ENCODE data around the gene APCDD1L.

Gene APCDD1L

DNA sequence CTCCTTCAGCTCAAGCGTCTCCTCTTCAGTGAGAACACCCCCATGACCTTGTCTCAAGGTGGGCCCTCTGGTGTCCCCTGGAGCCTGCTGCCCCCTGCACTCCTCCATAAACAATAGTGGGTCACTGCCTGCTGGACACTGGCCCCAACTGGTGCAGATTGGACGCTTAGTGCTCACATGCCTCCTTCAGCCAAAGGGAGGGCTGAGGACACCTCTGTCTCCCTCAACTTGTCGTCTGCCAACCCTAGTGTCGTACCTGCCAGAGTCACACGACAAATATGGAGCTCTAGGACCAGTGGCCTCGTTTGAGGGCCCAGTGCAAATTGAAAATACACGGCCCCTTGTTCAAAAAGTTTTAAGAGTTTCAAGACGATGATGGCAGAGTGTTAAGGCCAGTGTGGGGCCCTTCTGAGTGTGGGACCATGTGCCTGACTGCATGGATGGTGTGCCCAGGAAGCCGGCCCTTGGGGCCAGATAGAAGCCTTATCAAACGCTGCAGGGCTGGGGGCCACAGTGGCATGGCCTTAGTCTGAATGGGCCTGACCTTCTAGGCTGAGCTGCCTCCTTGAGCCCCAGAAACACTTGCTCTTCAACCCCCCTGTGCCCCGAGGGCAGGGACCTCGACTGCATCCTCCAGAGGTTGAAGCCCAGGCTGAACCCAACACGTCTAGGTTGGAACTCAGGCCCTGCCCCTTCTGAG is 20.1 kb downstream of the APCDD1L start:
- TF ChIP-seq, protein P1, sequence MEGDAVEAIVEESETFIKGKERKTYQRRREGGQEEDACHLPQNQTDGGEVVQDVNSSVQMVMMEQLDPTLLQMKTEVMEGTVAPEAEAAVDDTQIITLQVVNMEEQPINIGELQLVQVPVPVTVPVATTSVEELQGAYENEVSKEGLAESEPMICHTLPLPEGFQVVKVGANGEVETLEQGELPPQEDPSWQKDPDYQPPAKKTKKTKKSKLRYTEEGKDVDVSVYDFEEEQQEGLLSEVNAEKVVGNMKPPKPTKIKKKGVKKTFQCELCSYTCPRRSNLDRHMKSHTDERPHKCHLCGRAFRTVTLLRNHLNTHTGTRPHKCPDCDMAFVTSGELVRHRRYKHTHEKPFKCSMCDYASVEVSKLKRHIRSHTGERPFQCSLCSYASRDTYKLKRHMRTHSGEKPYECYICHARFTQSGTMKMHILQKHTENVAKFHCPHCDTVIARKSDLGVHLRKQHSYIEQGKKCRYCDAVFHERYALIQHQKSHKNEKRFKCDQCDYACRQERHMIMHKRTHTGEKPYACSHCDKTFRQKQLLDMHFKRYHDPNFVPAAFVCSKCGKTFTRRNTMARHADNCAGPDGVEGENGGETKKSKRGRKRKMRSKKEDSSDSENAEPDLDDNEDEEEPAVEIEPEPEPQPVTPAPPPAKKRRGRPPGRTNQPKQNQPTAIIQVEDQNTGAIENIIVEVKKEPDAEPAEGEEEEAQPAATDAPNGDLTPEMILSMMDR (IDR thresholded peaks at IDR 0.05) = no peak
- H3K4me1 Mint-ChIP-seq = peaks cover 14% of the 10 kb centered on the region
- H3K27me3 Mint-ChIP-seq (ENCODE audit: low read depth, poor library complexity) = peaks cover 16% of the 10 kb centered on the region
- no peak for DNase-seq
- H3K4me3 Mint-ChIP-seq = no peak overlapping the region
- H3K36me3 Mint-ChIP-seq (ENCODE audit: low read depth) = no peaks in the 10 kb centered on the region
- H3K9me3 Mint-ChIP-seq = peaks cover 11% of the 10 kb centered on the region
- H3K27ac Mint-ChIP-seq = no peak overlapping the region

DNA sequence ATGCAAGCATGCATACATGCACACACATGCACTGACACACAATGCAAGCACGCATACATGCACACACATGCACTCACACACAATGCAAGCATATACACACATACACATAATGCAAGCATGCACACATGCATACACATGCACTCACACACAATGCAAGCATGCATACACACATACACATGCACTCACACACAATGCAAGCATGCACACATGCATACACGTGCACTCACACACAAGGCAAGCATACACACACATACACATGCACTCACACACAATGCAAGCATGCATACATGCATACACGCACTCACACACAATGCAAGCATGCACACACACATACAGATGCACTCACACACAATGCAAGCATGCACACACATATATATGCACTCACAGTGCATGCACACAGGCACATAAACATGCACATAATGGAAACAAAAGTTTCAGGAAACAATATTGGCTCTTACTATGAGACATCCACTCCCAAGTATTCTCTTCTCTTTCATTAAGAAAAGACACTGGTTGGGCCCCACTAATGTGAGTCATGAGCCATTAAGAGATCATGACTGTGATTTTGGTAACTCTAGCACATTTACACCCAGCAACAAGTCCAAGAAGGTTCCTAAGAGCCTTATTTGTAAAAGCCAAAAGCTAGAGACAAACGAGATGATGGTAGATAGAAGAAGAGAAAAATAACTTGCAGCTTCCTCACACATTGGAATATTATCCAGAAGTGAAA is 22.2 kb downstream of the APCDD1L start:
- Mint-ChIP-seq H3K27me3 (ENCODE audit: low read depth, poor library complexity) (peaks cover 4% of the 10 kb centered on the region), H3K4me3 (no peak overlapping the region), H3K4me1 (peaks cover 14% of the 10 kb centered on the region), H3K27ac (no peak overlapping the region), H3K9me3 (peaks cover 25% of the 10 kb centered on the region), H3K36me3 (ENCODE audit: low read depth) (peaks cover 7% of the 10 kb centered on the region)
- DNase-seq = no peak
- TF ChIP-seq, protein P1 (IDR thresholded peaks at IDR 0.05) = no peak

DNA sequence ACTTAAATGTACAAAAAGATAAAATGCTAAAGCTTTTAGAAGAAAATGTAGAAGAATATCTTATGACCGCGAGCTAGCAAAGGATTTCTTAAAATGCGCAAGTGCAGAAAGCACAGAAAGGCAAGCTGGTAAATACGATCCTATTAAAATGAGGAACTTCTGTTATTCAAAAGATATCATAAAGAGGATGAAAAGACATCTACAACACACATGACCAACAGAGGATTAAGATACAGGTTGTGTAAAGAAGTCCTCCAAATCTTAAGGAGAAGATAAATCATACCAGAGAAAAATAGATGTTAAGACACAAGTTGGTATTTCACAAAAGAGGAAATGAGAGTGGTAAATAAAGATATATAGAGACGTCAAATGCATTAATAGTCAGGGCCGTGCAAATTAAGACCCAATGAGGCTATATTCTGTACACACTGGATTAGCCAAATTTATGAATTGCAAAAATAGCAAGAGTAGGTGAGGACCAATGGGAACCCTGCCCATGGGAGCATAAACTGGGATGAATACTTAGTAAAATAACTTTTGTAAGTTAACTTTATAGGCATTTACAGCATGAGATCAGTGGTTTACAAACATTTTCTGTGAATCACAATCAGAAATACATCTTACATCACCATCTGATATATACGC is 23.0 kb downstream of the APCDD1L start:
- peaks cover 14% of the 10 kb centered on the region for H3K4me1 Mint-ChIP-seq
- peaks cover 7% of the 10 kb centered on the region for H3K36me3 Mint-ChIP-seq (ENCODE audit: low read depth)
- TF ChIP-seq, protein P1 (IDR thresholded peaks at IDR 0.05) = no peak
- peaks cover 4% of the 10 kb centered on the region for H3K27me3 Mint-ChIP-seq (ENCODE audit: low read depth, poor library complexity)
- H3K4me3 Mint-ChIP-seq = no peak overlapping the region
- no peak overlapping the region for H3K27ac Mint-ChIP-seq
- no peak for DNase-seq
- peaks cover 31% of the 10 kb centered on the region for H3K9me3 Mint-ChIP-seq

DNA sequence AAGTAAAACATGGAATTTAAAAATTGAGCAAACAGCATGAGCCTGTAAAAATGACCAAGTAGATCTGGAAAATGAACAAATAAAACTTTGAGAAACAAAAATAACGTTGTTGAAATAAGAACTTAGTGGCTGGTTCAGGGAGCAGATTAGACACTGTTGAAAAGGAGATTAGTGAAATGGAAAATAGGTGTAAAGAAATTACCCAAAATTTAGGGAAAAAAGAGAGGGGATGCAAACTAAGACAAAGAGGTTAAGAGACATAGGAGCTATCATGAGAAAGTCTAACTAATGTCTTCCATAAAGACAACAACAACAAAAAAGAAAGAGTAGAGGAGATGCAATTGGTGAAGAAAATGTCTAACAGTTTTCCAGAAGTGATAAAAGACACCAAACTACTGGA is 29.0 kb downstream of the APCDD1L start:
- H3K27me3 Mint-ChIP-seq (ENCODE audit: low read depth, poor library complexity) = peaks cover 14% of the 10 kb centered on the region
- H3K9me3 Mint-ChIP-seq = peaks cover 80% of the 10 kb centered on the region
- H3K4me3 Mint-ChIP-seq = no peak overlapping the region
- peaks cover 25% of the 10 kb centered on the region for H3K36me3 Mint-ChIP-seq (ENCODE audit: low read depth)
- no peak for DNase-seq
- H3K4me1 Mint-ChIP-seq = peaks cover 16% of the 10 kb centered on the region
- TF ChIP-seq, protein P1 (IDR thresholded peaks at IDR 0.05) = no peak
- no peak overlapping the region for H3K27ac Mint-ChIP-seq

DNA sequence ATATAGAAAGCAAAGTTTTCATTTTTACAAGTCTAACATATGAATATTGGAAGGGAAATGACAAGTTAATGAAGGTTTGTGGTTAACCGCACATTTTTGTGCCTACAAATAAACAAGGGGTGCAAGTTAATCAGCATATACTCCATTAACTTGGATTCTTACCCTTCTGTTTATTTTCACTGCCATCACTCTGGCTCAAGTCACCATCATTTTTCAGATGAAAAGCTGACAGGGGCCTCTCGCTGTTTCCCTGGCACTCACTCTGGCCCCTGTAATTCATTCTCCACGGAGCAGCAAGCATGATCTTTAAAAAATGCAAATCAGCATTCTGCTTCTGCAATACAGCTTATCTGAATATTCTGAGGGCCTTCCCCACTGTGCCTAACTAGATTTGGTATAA is 29.8 kb downstream of the APCDD1L start:
- peaks cover 25% of the 10 kb centered on the region for H3K36me3 Mint-ChIP-seq (ENCODE audit: low read depth)
- TF ChIP-seq, protein P1 (IDR thresholded peaks at IDR 0.05) = no peak
- peaks cover 81% of the 10 kb centered on the region for H3K9me3 Mint-ChIP-seq
- peaks cover 12% of the 10 kb centered on the region for H3K4me1 Mint-ChIP-seq
- H3K27me3 Mint-ChIP-seq (ENCODE audit: low read depth, poor library complexity) = peaks cover 14% of the 10 kb centered on the region
- H3K27ac Mint-ChIP-seq = no peak overlapping the region
- DNase-seq = no peak
- H3K4me3 Mint-ChIP-seq = no peak overlapping the region
